NCI-H2227 (cell line): ENCODE results near the gene GATA3.

Experiments
- DNase-seq: peaks from one replicate; lab custom pipeline; 2025; ENCODE audit not compliant: unreplicated experiment; lab: John Stamatoyannopoulos, UW

The GATA3 gene

GRCh38 chr10:8063128-8063908, 8.8 kb downstream of the GATA3 start:
- no peak for DNase-seq

- DNase-seq = no peak
These were observed 9.4 kb downstream of the GATA3 start for GRCh38 chr10:8063935-8064334.

DNA sequence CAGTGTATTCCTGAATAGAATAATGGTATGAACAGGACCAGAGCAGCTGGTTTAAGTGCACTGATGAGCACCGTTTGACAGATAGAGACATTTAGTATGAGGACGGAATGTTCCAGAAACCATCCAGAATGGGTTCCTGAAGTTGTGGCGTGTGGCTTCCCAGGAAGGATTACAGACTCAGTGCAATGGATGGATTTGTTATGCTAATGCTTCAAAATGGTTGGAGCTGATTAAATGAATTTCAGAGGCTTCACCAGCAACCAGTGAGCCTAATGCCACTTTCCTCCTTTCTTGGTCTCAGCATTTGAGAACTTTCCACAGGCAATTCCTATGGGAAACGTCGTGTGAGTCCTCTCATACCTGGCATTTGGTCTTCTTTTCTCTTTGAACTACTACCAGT, 9.9 kb downstream of the GATA3 start:
- no peak for DNase-seq

- DNase-seq = no peak
These were observed 11.2 kb downstream of the GATA3 start for GRCh38 chr10:8065651-8066050.

GRCh38 chr10:8066124-8066523, 11.6 kb downstream of the GATA3 start:
- DNase-seq = no peak

- no peak for DNase-seq
These were observed 12.3 kb downstream of the GATA3 start for GRCh38 chr10:8066797-8067196.

GRCh38 chr10:8069108-8069507, 14.6 kb downstream of the GATA3 start:
- DNase-seq = no peak

DNA sequence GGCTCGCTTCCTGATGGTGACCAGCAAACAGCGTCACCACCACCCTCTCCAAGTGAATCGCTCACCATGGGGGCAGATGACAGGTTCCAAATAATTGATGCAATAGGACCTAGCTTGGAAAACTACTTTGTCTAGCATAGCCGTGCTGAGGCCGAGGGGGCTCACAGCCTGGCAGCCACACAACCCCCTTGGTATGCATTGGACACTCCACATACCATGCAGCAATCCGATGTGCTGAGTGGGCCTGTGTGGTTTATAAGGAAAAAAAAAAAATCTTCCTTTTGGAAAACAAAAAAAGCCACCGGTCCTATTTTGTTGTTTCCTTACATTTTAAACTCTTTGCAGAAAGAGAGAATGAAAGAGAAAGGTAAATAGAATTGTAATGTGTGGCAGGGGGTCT, 15.1 kb downstream of the GATA3 start:
- no peak for DNase-seq

DNA sequence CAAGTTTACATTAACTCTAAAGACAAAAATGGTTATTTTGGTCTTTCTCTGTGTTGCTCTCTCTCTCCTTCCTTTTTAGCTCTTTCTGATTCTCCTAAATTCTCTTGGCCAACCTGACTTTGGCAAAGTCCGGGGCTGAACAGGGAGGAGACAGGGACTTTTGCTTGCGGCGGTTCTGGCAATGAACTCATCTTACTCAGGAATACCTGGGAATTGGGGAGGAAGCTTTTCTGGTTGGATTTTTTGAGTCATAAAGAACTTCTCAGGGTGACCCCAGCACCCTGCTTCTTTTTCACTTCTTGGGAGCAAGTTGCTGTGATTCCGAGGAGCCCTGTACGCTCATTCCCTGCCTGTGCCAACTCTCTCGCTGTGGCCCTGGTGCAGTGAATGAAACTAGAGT, 16.0 kb downstream of the GATA3 start:
- DNase-seq = no peak

DNA sequence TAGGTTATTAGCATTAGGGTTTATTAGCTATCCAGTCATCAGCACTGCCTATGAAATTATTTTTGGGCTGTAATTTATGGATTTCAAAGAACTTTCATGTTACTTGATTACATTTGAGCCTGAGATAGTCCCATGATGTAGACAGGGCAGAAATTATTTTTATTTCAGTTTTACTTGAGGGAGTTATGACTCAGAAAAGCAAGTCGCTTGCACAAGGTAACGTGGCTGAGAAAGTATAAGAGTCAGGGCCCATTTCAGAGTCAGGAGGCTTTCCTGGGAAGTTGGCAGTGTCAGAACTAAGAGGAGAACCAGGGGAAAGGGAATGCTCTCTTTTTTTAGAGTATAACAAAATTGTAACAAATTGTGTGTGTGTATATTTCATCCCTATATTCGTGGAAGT, 16.5 kb downstream of the GATA3 start:
- no peak for DNase-seq

DNA sequence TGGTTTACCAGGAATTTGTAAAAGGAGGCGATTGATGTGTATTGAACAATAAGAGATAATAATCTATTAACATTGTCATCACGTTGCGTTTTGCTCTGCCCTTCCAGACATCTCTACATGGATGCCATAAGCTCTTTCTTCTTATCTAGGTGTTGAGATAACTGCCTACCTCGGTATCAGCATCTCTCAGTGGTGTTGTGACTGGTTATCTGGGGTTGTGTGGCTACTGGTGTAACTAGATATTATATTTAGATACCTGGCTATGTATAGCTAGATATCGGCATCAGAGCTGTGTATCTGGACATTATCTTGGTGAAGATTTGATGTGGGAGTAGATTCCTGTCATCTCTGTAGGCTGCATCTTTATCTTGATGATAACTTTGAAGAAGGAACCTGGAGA, 17.2 kb downstream of the GATA3 start:
- no peak for DNase-seq

GRCh38 chr10:8072211-8072610, 17.7 kb downstream of the GATA3 start:
- no peak for DNase-seq

GRCh38 chr10:8073691-8074416, 19.4 kb downstream of the GATA3 start:
- DNase-seq = no peak

DNA sequence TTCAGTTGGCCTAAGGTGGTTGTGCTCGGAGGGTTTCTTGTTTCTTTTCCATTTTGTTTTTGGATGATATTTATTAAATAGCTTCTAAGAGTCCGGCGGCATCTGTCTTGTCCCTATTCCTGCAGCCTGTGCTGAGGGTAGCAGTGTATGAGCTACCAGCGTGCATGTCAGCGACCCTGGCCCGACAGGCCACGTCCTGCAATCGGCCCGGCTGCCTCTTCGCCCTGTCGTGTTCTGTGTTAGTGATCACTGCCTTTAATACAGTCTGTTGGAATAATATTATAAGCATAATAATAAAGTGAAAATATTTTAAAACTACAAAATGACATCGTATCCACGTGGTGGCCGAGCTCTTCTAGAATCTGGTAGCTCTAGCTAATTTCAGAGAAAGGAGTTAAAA, 20.4 kb downstream of the GATA3 start:
- no peak for DNase-seq

DNA sequence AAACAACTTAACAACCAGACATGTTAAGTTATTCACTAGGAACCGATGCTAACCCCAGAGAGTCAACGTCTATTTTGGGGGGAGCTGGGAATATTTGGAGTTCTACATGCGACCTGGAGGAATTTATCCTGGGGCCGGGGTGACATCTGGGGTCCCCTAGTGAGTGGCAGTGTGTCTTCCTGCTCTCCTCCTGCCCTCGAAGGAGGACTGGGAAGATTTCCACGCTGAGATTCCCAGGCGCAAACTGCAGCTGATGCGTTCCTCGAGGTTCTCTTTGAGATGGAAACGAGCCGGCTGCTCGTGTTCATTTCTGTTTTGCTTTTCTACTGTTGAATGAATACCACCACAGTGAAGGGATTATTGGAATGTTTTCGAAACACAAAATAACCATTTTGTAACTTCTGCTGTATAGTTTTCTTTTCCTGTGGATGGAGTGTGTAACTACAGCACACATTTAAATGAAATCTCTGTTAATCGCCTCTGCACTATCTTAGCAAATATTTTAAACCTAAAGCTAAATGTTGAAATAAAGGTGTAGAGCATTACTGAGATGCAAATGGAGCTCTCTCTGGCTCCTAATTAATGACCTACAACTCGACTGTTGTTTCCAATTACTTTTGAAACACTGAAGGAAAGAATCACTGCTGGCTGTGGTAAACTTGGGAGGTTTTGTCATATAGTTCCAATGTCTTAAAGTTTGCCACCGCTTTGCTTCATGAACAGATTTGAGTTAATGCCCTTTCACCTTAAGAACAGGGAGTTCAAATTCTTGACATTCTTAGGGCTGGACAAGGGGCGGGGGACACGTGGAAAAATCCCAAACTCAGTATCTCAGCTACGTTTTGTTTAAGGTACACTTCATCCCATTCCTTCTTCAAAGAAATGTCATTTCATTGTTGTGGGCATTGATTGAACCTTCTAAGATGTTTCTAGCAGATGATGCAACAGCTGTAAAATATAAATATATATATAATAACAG, 21.1 kb downstream of the GATA3 start:
- no peak for DNase-seq

- no peak for DNase-seq
These were observed 22.4 kb downstream of the GATA3 start for GRCh38 chr10:8076933-8077332.

GRCh38 chr10:8078027-8078426, 23.5 kb downstream of the GATA3 start:
- DNase-seq = no peak

GRCh38 chr10:8079126-8079525, 24.6 kb downstream of the GATA3 start:
- DNase-seq = no peak

DNA sequence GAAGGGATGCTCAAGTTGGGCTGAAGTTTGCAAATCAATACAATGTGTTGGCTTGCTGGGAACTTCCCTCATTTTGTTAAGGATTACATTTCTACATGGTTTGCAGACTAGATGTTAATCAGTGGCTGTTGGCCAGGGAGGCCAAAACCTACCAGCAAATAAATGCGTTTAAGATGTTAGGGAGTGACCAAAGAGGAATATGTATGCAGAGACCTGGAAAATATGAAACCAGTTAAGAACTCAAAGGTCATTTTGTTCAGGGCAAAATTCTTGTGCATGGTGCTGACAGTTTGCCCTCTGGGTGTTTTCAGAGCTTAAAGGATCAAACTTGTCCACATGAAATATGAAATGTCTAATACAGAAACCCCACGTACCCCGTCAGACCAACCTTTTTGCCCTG, 30.3 kb downstream of the GATA3 start:
- no peak for DNase-seq

GRCh38 chr10:8085251-8085650, 30.8 kb downstream of the GATA3 start:
- DNase-seq = no peak

GRCh38 chr10:8086315-8086714, 31.8 kb downstream of the GATA3 start:
- DNase-seq = no peak
